H1 (cell line): ENCODE data around the gene NAT9. TPM values are rescaled to one million over a fixed set of nuclear protein-coding genes. Genes with fewer than 3 reads are reported as not detected.

Experiments used
- CTCF ChIP-seq, 3 experiments: IDR thresholded peaks; 1 replicate in 2 of 3; 2 replicates in 1 of 3; pipeline versions ENCODE4 v1.5.1 to v1.6.1; 2011; ENCODE audit warnings: low read length in 3 of 3, mild to moderate bottlenecking in 3 of 3, inconsistent platforms in 2 of 3, low read depth in 1 of 3, moderate library complexity in 1 of 3; ENCODE audit not compliant: insufficient read depth in 1 of 3; ENCODE audit errors: control extremely low read depth in 1 of 3
- FOSL1 ChIP-seq: IDR thresholded peaks from 2 replicates; pipeline ENCODE4 v1.6.1; 2011; ENCODE audit warnings: mild to moderate bottlenecking, low read depth, low read length, moderate library complexity; ENCODE audit not compliant: insufficient read depth
- KDM5A ChIP-seq: fragments of 200-600 bp; IDR thresholded peaks from 2 replicates; pipeline ENCODE4 v1.7.1; 2012; ENCODE audit warnings: mild to moderate bottlenecking, low read length, inconsistent platforms, mixed read lengths
- SP2 ChIP-seq: IDR thresholded peaks from 2 replicates; pipeline ENCODE4 v1.6.1; 2012; ENCODE audit warnings: mild to moderate bottlenecking, low read length, inconsistent platforms
- polyA plus RNA-seq, 7 experiments: library from polyadenylated mRNA; depleted of rRNA in 3 of 7; stranded (reverse) in 5 of 7; unstranded in 2 of 7; fragments of >200 nt in 5 of 7; fragments of 200-250 nt in 2 of 7; gene quantifications; 1 replicate in 5 of 7; 2 replicates in 1 of 7; 4 replicates in 1 of 7; pipeline versions ENCODE4 v1.2.1 to v1.2.3, GENCODE V29; 2011 to 2013; ENCODE audit warnings: missing spikeins in 2 of 7, mixed read lengths in 2 of 7
- total RNA-seq: library from RNA; stranded (reverse); fragmentation: NEBNext Ultra II Directional; extraction: Animal tissue kit (Norgen Biotek cat#: 25700); gene quantifications from 2 replicates; pipeline ENCODE4 v1.2.1, GENCODE V29; 2021

The NAT9 gene
- total and polyA plus RNA-seq, 2 of the 8 experiments (the other 6 are each of a cell fraction or from before 2014, with no cell fraction given): 32.3 to 42.7 TPM

GRCh38 chr17:74814453-74814852 lies 38.3 kb upstream of the NAT9 start (continued):
- TF ChIP-seq SP2: no peak
- TF ChIP-seq KDM5A: no peak
- peak in 2 of 3 experiments; percentile 21 to 32; a peak in 2 of 4 replicates for TF ChIP-seq CTCF (IDR thresholded peaks at IDR 0.05; ENCODE audit: control extremely low read depth in 1 of 3, insufficient read depth in 1 of 3, low read depth in 1 of 3, low read length in 3 of 3)
- TF ChIP-seq FOSL1: no peak
- TF ChIP-seq, all 59 proteins: peak for 2
